Small intestine (tissue), 7 donors: ENCODE data around the gene GJC2. TPM values are rescaled to one million over a fixed set of nuclear protein-coding genes. Genes with fewer than 3 reads are reported as not detected.

Experiments
- DNase-seq, 2 donors: peaks; one replicate each; pipeline versions ENCODE4 v3.0.0 to v3.0.0-alpha.2; 2013
- FAIRE-seq: peaks from 2 replicates; lab custom pipeline; 2012; peaks lifted over from hg19 to GRCh38; lab: Jason Lieb, UNC
- H3K27ac ChIP-seq, 3 donors: one replicate each; pipeline ENCODE4 v1.5.1; 2013; ENCODE audit warnings: low read length in 2 of 3, mild to moderate bottlenecking in 2 of 3, control low read depth in 1 of 3, inconsistent platforms in 1 of 3, low read depth in 1 of 3, moderate library complexity in 1 of 3
- H3K27me3 ChIP-seq, 3 donors: one replicate each; pipeline ENCODE4 v1.6.1; 2013; ENCODE audit warnings: low read length in 3 of 3, inconsistent platforms in 1 of 3; ENCODE audit not compliant: control insufficient read depth in 3 of 3, insufficient read depth in 3 of 3
- H3K36me3 ChIP-seq, 3 donors: one replicate each; pipeline ENCODE4 v1.6.1; 2013; ENCODE audit warnings: low read length in 3 of 3, inconsistent platforms in 1 of 3, low read depth in 1 of 3, mild to moderate bottlenecking in 1 of 3, moderate library complexity in 1 of 3; ENCODE audit not compliant: control insufficient read depth in 3 of 3, insufficient read depth in 2 of 3
- H3K4me1 ChIP-seq, 3 donors: one replicate each; pipeline ENCODE4 v1.6.1; 2013; ENCODE audit warnings: low read length in 2 of 3, inconsistent platforms in 1 of 3, low read depth in 1 of 3, mild to moderate bottlenecking in 1 of 3, moderate library complexity in 1 of 3; ENCODE audit not compliant: control insufficient read depth in 3 of 3, insufficient read depth in 2 of 3
- H3K4me3 ChIP-seq, 3 donors: one replicate each; pipeline ENCODE4 v1.5.1; 2013; ENCODE audit warnings: low read length in 3 of 3, control low read depth in 1 of 3, inconsistent platforms in 1 of 3, low read depth in 1 of 3, mild to moderate bottlenecking in 1 of 3, moderate library complexity in 1 of 3
- H3K9me3 ChIP-seq, 2 donors: one replicate each; pipeline ENCODE4 v1.6.1; 2013; ENCODE audit warnings: low read depth in 1 of 2, low read length in 1 of 2; ENCODE audit not compliant: control insufficient read depth in 2 of 2, insufficient read depth in 1 of 2
- WGBS, 3 donors: extraction: QIAGEN DNeasy Blood & Tissue Kit; methylation state at CpG; one replicate each; pipeline ENCODE4 v1.1.7; 2013; 5-methylcytosine and 5-hydroxymethylcytosine counted together
- polyA plus RNA-seq, 4 donors: library from polyadenylated mRNA; stranded (reverse) in 3 of 4; unstranded in 1 of 4; fragments of 200-250 nt in 3 of 4; fragments of 120-200 nt in 1 of 4; gene quantifications; one replicate each; pipeline versions ENCODE4 v1.2.1 to v1.2.3, GENCODE V29; 2013
- donor health status: healthy with polysubstance abuse.
- donor health status: control.
- donor health status: control.
- donor health status: Bipolar disorder and iron deficiency.
- donor health status: healthy.

The GJC2 gene
- polyA plus RNA-seq, 4 donors: 0.27 to 1.4 (median 0.99) TPM; not detected in 1

- Histone ChIP-seq H3K4me1 (peaks cover 2 to 49% (median 3%) of the 10 kb centered on the region in 3 donors), H3K27ac (peak within 1 kb of the TSS; percentile 98 to 99 (median 98)), H3K9me3 (no peaks in the 10 kb centered on the region), H3K27me3 (no peaks in the 10 kb centered on the region), H3K36me3 (peaks cover 0 to 21% (median 0%) of the 10 kb centered on the region in 3 donors), H3K4me3 (peak within 1 kb of the TSS; percentile 57 to 88 (median 79))
- 0 to 1% (median 0%) methylated on average over 61 to 93 of the region's 93 CpGs for WGBS, 3 donors
- FAIRE-seq: no peak
- DNase-seq: peak; percentile 98 to 100
Measured at GRCh38 chr1:228165372-228166169, 15.8 kb downstream of the GJC2 start, which contains the start of gene IBA57. IBA57 (plus strand) TSS chr1:228165804; CDS start chr1:228165817, 13 bp downstream.

- DNase-seq (peak; percentile 78 to 89), FAIRE-seq (no peak)
- Histone ChIP-seq H3K36me3 (peaks cover 0 to 25% (median 0%) of the 10 kb centered on the region in 3 donors), H3K4me3 (peak overlapping the region; percentile 43 to 88 (median 79)), H3K27me3 (no peaks in the 10 kb centered on the region), H3K27ac (peak overlapping the region; percentile 92 to 98 (median 98)), H3K4me1 (peaks cover 2 to 43% (median 3%) of the 10 kb centered on the region in 3 donors), H3K9me3 (no peaks in the 10 kb centered on the region)
- WGBS, 3 donors: 15 to 17% (median 15%) methylated on average over 15 to 26 of the region's 26 CpGs
Measured at GRCh38 chr1:228166170-228166936, 16.6 kb downstream of the GJC2 start.

- Histone ChIP-seq H3K27ac (no peak overlapping the region), H3K27me3 (no peaks in the 10 kb centered on the region), H3K4me3 (no peak overlapping the region), H3K36me3 (peaks cover 0 to 34% (median 0%) of the 10 kb centered on the region in 3 donors), H3K4me1 (peaks cover 0 to 19% (median 3%) of the 10 kb centered on the region in 3 donors), H3K9me3 (peaks cover 0 to under 1% of the 10 kb centered on the region in 2 donors)
- no peak for DNase-seq
- FAIRE-seq: no peak
- WGBS, 3 donors: 85 to 88% (median 86%) methylated on average over 12 of the region's 12 CpGs
Measured at GRCh38 chr1:228168563-228169270, 19.0 kb downstream of the GJC2 start.

- peaks cover 0 to 2% of the 10 kb centered on the region in 2 donors for H3K9me3 ChIP-seq
- H3K27me3 ChIP-seq: no peaks in the 10 kb centered on the region
- no peak overlapping the region for H3K4me3 ChIP-seq
- WGBS, 3 donors: 88 to 95% (median 91%) methylated on average over 2 of the region's 2 CpGs
- H3K36me3 ChIP-seq: peaks cover 0 to 32% (median 0%) of the 10 kb centered on the region in 3 donors
- FAIRE-seq (no peak), DNase-seq (no peak)
- H3K27ac ChIP-seq: no peak overlapping the region
- H3K4me1 ChIP-seq: peaks cover 0 to 15% (median 3%) of the 10 kb centered on the region in 3 donors
Measured at GRCh38 chr1:228169345-228169744, 19.6 kb downstream of the GJC2 start.

DNA sequence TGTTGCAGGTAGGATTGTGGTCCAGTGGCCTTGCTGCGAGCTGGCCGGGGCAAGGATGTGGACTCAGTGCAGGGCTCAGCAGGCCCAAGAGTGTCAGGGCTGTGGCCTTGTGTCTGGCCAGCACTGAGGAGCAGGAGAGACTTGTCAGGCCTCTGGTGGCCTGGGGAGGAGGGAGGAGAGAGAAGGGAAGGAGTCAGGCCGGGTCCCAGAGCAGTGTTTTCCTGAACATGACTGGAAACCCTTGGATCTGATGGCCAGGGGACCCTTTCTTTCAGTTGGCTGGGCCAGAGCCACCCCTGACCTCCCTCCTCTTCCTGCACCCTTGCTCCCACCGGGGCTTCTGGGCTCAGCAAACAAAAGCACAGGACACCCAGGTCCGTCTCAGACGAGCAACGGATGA is 20.9 kb downstream of the GJC2 start:
- no peak overlapping the region for H3K27ac ChIP-seq
- FAIRE-seq (no peak), DNase-seq (no peak)
- H3K4me1 ChIP-seq: peaks cover 0 to 10% (median 3%) of the 10 kb centered on the region in 3 donors
- H3K36me3 ChIP-seq: peaks cover 0 to 41% (median 0%) of the 10 kb centered on the region in 3 donors
- 84 to 98% (median 91%) methylated on average over 6 to 7 of the region's 7 CpGs for WGBS, 3 donors
- no peak overlapping the region for H3K4me3 ChIP-seq
- peaks cover 0 to 2% of the 10 kb centered on the region in 2 donors for H3K9me3 ChIP-seq
- H3K27me3 ChIP-seq: no peaks in the 10 kb centered on the region

DNA sequence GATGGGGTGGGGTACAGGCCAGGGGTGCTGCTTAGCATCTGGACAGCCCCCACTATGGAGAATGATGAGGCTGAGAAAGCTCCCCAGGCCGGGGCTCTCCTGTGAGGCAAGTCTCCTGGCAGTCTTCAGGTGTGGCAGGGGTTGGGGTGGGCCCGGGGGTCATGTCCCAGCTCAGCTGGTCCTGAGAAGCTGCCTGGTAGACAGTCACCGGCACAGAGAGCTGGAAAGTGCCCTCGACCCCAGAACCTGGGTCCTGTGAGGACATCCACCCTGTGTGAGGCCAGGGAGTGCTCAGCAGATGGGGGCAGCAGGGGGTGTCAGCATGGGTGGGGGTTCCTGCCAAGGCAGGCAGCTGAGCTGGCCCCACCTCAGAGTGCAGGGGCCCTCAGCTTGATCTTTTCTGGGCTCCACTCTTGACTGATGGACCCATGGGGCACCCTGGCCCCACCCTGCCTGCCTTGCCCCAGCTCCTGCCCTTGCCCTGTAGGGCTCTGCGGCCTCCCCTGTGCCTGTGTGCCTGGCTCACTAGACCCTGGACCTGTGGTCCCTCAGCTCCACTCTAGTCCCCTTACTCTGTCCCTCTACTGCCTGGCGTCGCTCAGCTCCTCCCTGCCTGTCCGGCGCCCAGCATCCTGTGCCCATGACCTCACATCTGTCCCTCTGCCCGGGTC is 21.6 kb downstream of the GJC2 start:
- peaks cover 0 to 48% (median 0%) of the 10 kb centered on the region in 3 donors for H3K36me3 ChIP-seq
- no peak overlapping the region for H3K27ac ChIP-seq
- FAIRE-seq (no peak), DNase-seq (no peak)
- H3K27me3 ChIP-seq: no peaks in the 10 kb centered on the region
- peaks cover 0 to 8% (median 3%) of the 10 kb centered on the region in 3 donors for H3K4me1 ChIP-seq
- WGBS, 3 donors: 73 to 83% (median 79%) methylated on average over 9 to 10 of the region's 10 CpGs
- peaks cover 0 to 2% of the 10 kb centered on the region in 2 donors for H3K9me3 ChIP-seq
- no peak overlapping the region for H3K4me3 ChIP-seq

- WGBS, 3 donors: 84 to 87% (median 85%) methylated on average over 19 to 21 of the region's 21 CpGs
- no peak for FAIRE-seq
- no peak for DNase-seq
- Histone ChIP-seq H3K36me3 (peaks cover 0 to 58% (median 0%) of the 10 kb centered on the region in 3 donors), H3K4me3 (no peak overlapping the region), H3K27me3 (no peaks in the 10 kb centered on the region), H3K27ac (no peak overlapping the region), H3K4me1 (no peaks in the 10 kb centered on the region), H3K9me3 (peaks cover 0 to 2% of the 10 kb centered on the region in 2 donors)
Measured at GRCh38 chr1:228172591-228173527, 23.1 kb downstream of the GJC2 start.
